Kidney (tissue), 14 donors: Measurements from ENCODE around the gene DSTYK. TPM values are rescaled to one million over a fixed set of nuclear protein-coding genes. Genes with fewer than 3 reads are reported as not detected.

ENCODE experiments used
- DNase-seq, 5 donors: peaks; one replicate each; pipeline ENCODE4 v3.0.0-alpha.2; 2013 to 2020
- FAIRE-seq: peaks from 2 replicates; lab custom pipeline; 2012; peaks lifted over from hg19 to GRCh38; lab: Jason Lieb, UNC
- H3K27ac ChIP-seq, 2 donors: one replicate each; pipeline ENCODE4 v1.7.0; 2013; ENCODE audit warnings: low read depth in 2 of 2, low read length in 2 of 2, inconsistent platforms in 1 of 2
- H3K27me3 ChIP-seq: one replicate; pipeline ENCODE4 v1.7.1; 2013; ENCODE audit warnings: low read length, inconsistent platforms; ENCODE audit not compliant: control insufficient read depth, insufficient read depth
- H3K36me3 ChIP-seq, 3 donors: one replicate each; pipeline versions ENCODE4 v1.7.0 to v1.7.1; 2013; ENCODE audit warnings: low read length in 3 of 3, control low read depth in 1 of 3, inconsistent platforms in 1 of 3; ENCODE audit not compliant: insufficient read depth in 3 of 3, control insufficient read depth in 2 of 3
- H3K4me1 ChIP-seq, 3 donors: one replicate each; pipeline versions ENCODE4 v1.7.0 to v1.7.1; 2013; ENCODE audit warnings: low read length in 3 of 3, inconsistent platforms in 1 of 3, low read depth in 1 of 3; ENCODE audit not compliant: control insufficient read depth in 2 of 3, insufficient read depth in 2 of 3
- H3K4me3 ChIP-seq, 3 donors: one replicate each; pipeline versions ENCODE4 v1.7.0 to v1.8.1; 2013; ENCODE audit warnings: low read length in 3 of 3, control low read depth in 1 of 3, inconsistent platforms in 1 of 3
- H3K9ac ChIP-seq, 3 donors: one replicate each; pipeline versions ENCODE4 v1.7.0 to v1.7.1; 2013; ENCODE audit warnings: low read length in 3 of 3, control low read depth in 1 of 3, inconsistent platforms in 1 of 3
- H3K9me3 ChIP-seq, 3 donors: one replicate each; pipeline versions ENCODE4 v1.7.0 to v1.7.1; 2013; ENCODE audit warnings: low read length in 3 of 3, control low read depth in 1 of 3, inconsistent platforms in 1 of 3; ENCODE audit not compliant: control insufficient read depth in 2 of 3, insufficient read depth in 1 of 3
- intact Hi-C: fragments of 100-400 bp; cut with DNase I; formaldehyde crosslinking; loops from one replicate; pipeline ENCODE4 v1.11.1; 2022
- polyA plus RNA-seq: library from polyadenylated mRNA; stranded (reverse); fragments of 350-450 nt; fragmentation: Illumina TruSeq; extraction: RNeasy Lipid Tissue Mini Kit (QIAGEN cat#74804); gene quantifications from one replicate; pipeline ENCODE4 v1.2.3, GENCODE V29; 2014; ENCODE audit warnings: low read depth, low replicate concordance; ENCODE audit not compliant: insufficient read depth
- total RNA-seq: library from RNA; stranded (reverse); fragmentation: NEBNext Ultra II Directional; extraction: Animal tissue kit (Norgen Biotek cat#: 25700); gene quantifications from one replicate; pipeline ENCODE4 v1.2.1, GENCODE V29; 2021
- TF ChIP-seq, protein P1 (sequence below): IDR thresholded peaks from 3 replicates; pipeline ENCODE4 v1.5.1; 2012; ENCODE audit warnings: mild to moderate bottlenecking, moderate library complexity, borderline replicate concordance; ENCODE audit not compliant: insufficient read depth; ENCODE audit errors: extremely low read depth
- donor health status: control.
- donor health status: control.
- donor health status: control.
- donor health status: control.
- donor health status: control.
- donor health status: DM: yes; HTN: yes; CAD: no.
- donor health status: Normal renal cell carcinoma (clear cell type).

Gene DSTYK
- total and polyA plus RNA-seq, 2 donors from 2014 or later: 5.6 to 17.8 TPM

DNA sequence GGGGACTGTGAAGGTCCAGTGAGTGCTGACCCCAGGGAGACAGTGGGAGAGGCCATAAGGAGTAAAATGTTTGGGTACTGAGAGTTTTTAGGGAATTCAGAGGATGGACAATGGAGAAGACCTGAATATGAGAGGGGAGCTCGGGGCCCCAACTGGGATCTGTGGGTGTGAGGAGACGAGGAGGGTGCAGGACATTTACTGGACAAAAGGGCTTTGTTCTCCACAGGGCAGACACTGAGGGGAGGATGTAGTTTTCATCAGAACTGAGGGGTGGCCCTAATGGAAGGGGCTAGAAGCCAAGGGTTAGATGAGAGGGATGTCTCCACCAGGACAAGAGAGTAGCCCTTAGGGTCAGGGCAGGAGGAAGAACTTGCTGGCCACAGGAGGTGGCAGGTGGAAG lies 46.2 kb upstream of the DSTYK start:
- no peak overlapping the region for H3K4me3 ChIP-seq
- DNase-seq (no peak), FAIRE-seq (no peak)
- intact Hi-C loops: loop anchor here (10.0 kb wide), 2 partner anchors 123 to 273 kb away; no protein-coding TSS in a partner anchor
- H3K9me3 ChIP-seq: no peaks in the 10 kb centered on the region
- H3K36me3 ChIP-seq: no peaks in the 10 kb centered on the region
- TF ChIP-seq, protein P1, sequence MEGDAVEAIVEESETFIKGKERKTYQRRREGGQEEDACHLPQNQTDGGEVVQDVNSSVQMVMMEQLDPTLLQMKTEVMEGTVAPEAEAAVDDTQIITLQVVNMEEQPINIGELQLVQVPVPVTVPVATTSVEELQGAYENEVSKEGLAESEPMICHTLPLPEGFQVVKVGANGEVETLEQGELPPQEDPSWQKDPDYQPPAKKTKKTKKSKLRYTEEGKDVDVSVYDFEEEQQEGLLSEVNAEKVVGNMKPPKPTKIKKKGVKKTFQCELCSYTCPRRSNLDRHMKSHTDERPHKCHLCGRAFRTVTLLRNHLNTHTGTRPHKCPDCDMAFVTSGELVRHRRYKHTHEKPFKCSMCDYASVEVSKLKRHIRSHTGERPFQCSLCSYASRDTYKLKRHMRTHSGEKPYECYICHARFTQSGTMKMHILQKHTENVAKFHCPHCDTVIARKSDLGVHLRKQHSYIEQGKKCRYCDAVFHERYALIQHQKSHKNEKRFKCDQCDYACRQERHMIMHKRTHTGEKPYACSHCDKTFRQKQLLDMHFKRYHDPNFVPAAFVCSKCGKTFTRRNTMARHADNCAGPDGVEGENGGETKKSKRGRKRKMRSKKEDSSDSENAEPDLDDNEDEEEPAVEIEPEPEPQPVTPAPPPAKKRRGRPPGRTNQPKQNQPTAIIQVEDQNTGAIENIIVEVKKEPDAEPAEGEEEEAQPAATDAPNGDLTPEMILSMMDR: no peak
- no peak overlapping the region for H3K27ac ChIP-seq
- peaks cover 0 to 5% (median 0%) of the 10 kb centered on the region in 3 donors for H3K4me1 ChIP-seq
- H3K9ac ChIP-seq: no peak overlapping the region
- H3K27me3 ChIP-seq: no peaks in the 10 kb centered on the region

DNA sequence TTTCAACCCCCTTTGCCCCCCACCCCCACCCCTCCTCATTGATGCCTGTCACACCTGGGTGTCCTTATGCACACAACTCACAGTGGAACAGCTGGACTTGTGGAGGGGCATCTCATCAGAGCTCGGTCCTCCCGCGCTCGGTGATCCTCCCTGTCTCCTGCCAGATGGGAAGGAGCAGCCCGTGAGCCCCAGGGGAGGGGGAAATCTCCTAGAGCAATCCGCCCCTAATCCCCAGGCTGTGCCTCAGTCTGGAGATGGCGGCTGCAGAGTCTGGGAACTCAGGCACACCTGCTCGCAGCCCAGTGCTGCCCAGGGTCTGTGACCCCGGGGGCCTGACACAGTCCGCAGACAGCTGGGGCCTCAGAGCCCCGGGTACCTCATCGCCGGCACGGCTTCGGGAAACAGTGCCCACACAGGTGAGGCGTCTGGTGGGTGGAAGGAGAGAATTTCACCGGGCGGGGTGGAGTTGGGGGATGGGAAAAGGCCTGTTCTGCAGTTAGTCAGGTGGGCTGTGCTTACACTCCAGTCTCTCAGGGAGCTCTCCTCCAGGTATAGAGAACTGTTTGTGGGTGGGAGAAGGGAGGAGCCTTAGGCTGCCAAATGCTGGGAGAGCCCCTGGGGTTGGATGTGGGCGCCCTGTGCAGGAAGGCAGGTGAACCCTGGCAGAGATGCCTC lies 45.6 kb upstream of the DSTYK start:
- Histone ChIP-seq H3K9ac (no peak overlapping the region), H3K4me1 (peaks cover 0 to 2% (median 0%) of the 10 kb centered on the region in 3 donors), H3K9me3 (no peaks in the 10 kb centered on the region), H3K27me3 (no peaks in the 10 kb centered on the region), H3K27ac (no peak overlapping the region), H3K36me3 (no peaks in the 10 kb centered on the region), H3K4me3 (no peak overlapping the region)
- DNase-seq (no peak), FAIRE-seq (no peak)
- TF ChIP-seq, protein P1: no peak
- intact Hi-C loops: loop anchor here (10.0 kb wide), 2 partner anchors 122 to 272 kb away; no protein-coding TSS in a partner anchor

DNA sequence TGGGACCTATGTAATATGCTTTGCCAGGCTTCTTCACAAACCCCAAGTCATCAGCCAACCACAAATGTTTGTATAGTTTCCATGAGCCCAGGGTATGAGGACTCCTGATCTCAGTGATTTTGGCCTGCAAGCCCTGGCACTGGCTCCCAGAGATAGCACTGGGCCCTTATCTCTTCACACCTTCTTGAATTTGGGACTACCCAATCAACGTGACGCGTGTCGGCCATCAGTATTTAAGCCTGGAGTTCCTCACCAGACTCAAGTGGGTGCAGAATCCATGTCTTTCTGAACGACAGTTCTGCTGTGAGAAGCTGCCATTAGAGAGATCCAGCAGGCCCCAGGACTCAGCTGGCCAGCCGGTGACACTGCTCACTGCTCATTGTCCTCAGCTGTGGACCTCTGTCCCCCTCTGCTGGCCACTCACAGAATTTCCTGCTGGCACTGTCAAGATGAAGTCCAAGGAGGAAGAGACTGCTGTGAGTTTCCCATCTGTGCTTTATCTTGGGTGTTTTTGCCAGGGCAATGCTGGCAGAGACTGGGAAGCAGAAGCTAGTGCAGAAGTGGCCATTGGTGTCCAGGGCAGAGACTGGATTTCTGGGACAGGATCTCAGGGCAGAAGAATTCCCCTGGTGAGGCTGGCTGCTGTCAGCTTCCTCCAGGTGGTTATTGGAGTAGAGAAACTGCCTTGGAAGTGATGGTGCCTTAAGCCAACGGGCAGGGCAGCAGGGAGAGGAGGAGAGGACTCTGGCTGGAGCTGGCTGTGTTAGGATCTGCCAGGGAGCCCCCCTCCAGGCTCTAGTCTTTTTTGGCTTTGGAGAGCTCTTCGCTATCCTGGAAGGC lies 44.7 kb upstream of the DSTYK start:
- FAIRE-seq: no peak
- H3K4me1 ChIP-seq: no peaks in the 10 kb centered on the region
- no peak overlapping the region for H3K27ac ChIP-seq
- intact Hi-C loops: loop anchor here (10.0 kb wide), 2 partner anchors 121 to 271 kb away; no protein-coding TSS in a partner anchor
- H3K4me3 ChIP-seq: no peak overlapping the region
- peak overlapping the region in 1 of 3 donors; percentile 20 for H3K9ac ChIP-seq
- DNase-seq: peak; percentile 91 to 94 (median 92)
- no peaks in the 10 kb centered on the region for H3K36me3 ChIP-seq
- TF ChIP-seq, protein P1: peak; percentile 100
- no peaks in the 10 kb centered on the region for H3K9me3 ChIP-seq
- no peaks in the 10 kb centered on the region for H3K27me3 ChIP-seq
